H9 (cell line): ENCODE results near the gene CHAF1A. TPM values are rescaled to one million over a fixed set of nuclear protein-coding genes. Genes with fewer than 3 reads are reported as not detected.

ENCODE experiments used
- DNase-seq: peaks from one replicate; pipeline ENCODE4 v3.0.0-alpha.2; 2017
- H2AFZ ChIP-seq: one replicate; pipeline ENCODE4 v1.6.1; 2013; ENCODE audit warnings: mild to moderate bottlenecking, low read length, control low read depth, moderate library complexity
- H2AK5ac ChIP-seq: 2 replicates; pipeline ENCODE4 v1.6.1; 2013; ENCODE audit warnings: low read length, control low read depth, mixed read lengths; ENCODE audit not compliant: insufficient read length
- H2BK120ac ChIP-seq: one replicate; pipeline ENCODE4 v1.6.1; 2013; ENCODE audit warnings: low read depth, mild to moderate bottlenecking, low read length, control low read depth, inconsistent platforms; ENCODE audit not compliant: poor library complexity, severe bottlenecking
- H2BK12ac ChIP-seq: 2 replicates; pipeline ENCODE4 v1.6.1; 2013; ENCODE audit warnings: low read length, control low read depth, mixed read lengths, low read depth; ENCODE audit not compliant: insufficient read length
- H2BK15ac ChIP-seq: 2 replicates; pipeline ENCODE4 v1.6.1; 2013; ENCODE audit warnings: low read depth, low read length, control low read depth
- H2BK20ac ChIP-seq: one replicate; pipeline ENCODE4 v1.6.1; 2013; ENCODE audit warnings: low read depth, mild to moderate bottlenecking, low read length, control low read depth, inconsistent platforms; ENCODE audit not compliant: poor library complexity, severe bottlenecking
- H2BK5ac ChIP-seq: 2 replicates; pipeline ENCODE4 v1.6.1; 2013; ENCODE audit warnings: low read length, control low read depth, mixed read lengths; ENCODE audit not compliant: insufficient read length
- H3K14ac ChIP-seq: 2 replicates; pipeline ENCODE4 v1.6.1; 2013; ENCODE audit warnings: low read length, control low read depth; ENCODE audit not compliant: insufficient read depth
- H3K18ac ChIP-seq: 2 replicates; pipeline ENCODE4 v1.6.1; 2013; ENCODE audit warnings: low read depth, mild to moderate bottlenecking, mixed read lengths, low read length, control low read depth; ENCODE audit not compliant: insufficient read length
- H3K23ac ChIP-seq: 2 replicates; pipeline ENCODE4 v1.6.1; 2013; ENCODE audit warnings: low read length, control low read depth, mixed read lengths, low read depth; ENCODE audit not compliant: insufficient read length
- H3K23me2 ChIP-seq: 2 replicates; pipeline ENCODE4 v1.6.1; 2013; ENCODE audit warnings: low read depth, mild to moderate bottlenecking, mixed read lengths, low read length, control low read depth; ENCODE audit not compliant: insufficient read length, poor library complexity, severe bottlenecking
- H3K27ac ChIP-seq: 2 replicates; pipeline ENCODE4 v1.5.1; 2013; ENCODE audit warnings: low read length, control low read depth, mixed read lengths, low read depth; ENCODE audit not compliant: insufficient read length
- H3K27me3 ChIP-seq: 2 replicates; pipeline ENCODE4 v1.6.1; 2013; ENCODE audit warnings: low read length, control low read depth, inconsistent platforms; ENCODE audit not compliant: insufficient read depth
- H3K4ac ChIP-seq: 2 replicates; pipeline ENCODE4 v1.6.1; 2013; ENCODE audit warnings: low read depth, mild to moderate bottlenecking, control low read depth, inconsistent platforms, low read length, moderate library complexity
- H3K4me1 ChIP-seq: 2 replicates; pipeline ENCODE4 v1.6.1; 2013; ENCODE audit warnings: low read length, control low read depth, inconsistent platforms; ENCODE audit not compliant: insufficient read depth
- H3K4me2 ChIP-seq: 2 replicates; pipeline ENCODE4 v1.6.1; 2013; ENCODE audit warnings: low read length, control low read depth, mixed read lengths; ENCODE audit not compliant: insufficient read length, insufficient read depth
- H3K56ac ChIP-seq: 2 replicates; pipeline ENCODE4 v1.6.1; 2013; ENCODE audit warnings: low read depth, mild to moderate bottlenecking, mixed read lengths, low read length, control low read depth; ENCODE audit not compliant: insufficient read length
- H3K79me1 ChIP-seq: 2 replicates; pipeline ENCODE4 v1.6.1; 2013; ENCODE audit warnings: low read depth, mild to moderate bottlenecking, moderate library complexity, low read length, control low read depth, inconsistent platforms; ENCODE audit not compliant: insufficient read depth, poor library complexity, severe bottlenecking
- H3K79me2 ChIP-seq: 2 replicates; pipeline ENCODE4 v1.6.1; 2013; ENCODE audit warnings: low read length, control low read depth, inconsistent platforms; ENCODE audit not compliant: insufficient read depth
- H3K9ac ChIP-seq: 2 replicates; pipeline ENCODE4 v1.6.1; 2013; ENCODE audit warnings: low read length, control low read depth, mixed read lengths; ENCODE audit not compliant: insufficient read length; ENCODE audit errors: extremely low read depth
- H3K9me3 ChIP-seq: one replicate; pipeline ENCODE4 v1.6.1; 2013; ENCODE audit warnings: low read depth, low read length, inconsistent platforms; ENCODE audit not compliant: control insufficient read depth
- H3T11ph ChIP-seq: one replicate; pipeline ENCODE4 v1.6.1; 2013; ENCODE audit warnings: mild to moderate bottlenecking, low read length, control low read depth, inconsistent platforms
- H4K20me1 ChIP-seq: one replicate; pipeline ENCODE4 v1.6.1; 2013; ENCODE audit not compliant: control insufficient read depth, insufficient read length, insufficient read depth
- H4K5ac ChIP-seq: 2 replicates; pipeline ENCODE4 v1.6.1; 2013; ENCODE audit warnings: low read depth, mild to moderate bottlenecking, mixed read lengths, low read length, control low read depth; ENCODE audit not compliant: insufficient read length
- H4K8ac ChIP-seq: replicated peaks from 2 replicates; pipeline ENCODE4 v1.6.1; 2013; ENCODE audit warnings: low read length, control low read depth, mixed read lengths, low read depth; ENCODE audit not compliant: insufficient read length
- H4K91ac ChIP-seq: 2 replicates; pipeline ENCODE4 v1.6.1; 2013; ENCODE audit warnings: low read depth, mild to moderate bottlenecking, moderate library complexity, mixed read lengths, low read length, control low read depth; ENCODE audit not compliant: insufficient read length
- H3K27ac Mint-ChIP-seq, 3 experiments: 2 replicates in 2 of 3; 3 replicates in 1 of 3; pipeline ENCODE4 v1.8.0; 2020 to 2021; ENCODE audit warnings: mixed read lengths in 3 of 3, mild to moderate bottlenecking in 1 of 3, moderate library complexity in 1 of 3
- H3K27me3 Mint-ChIP-seq: 2 replicates; pipeline ENCODE4 v1.8.0; 2021; ENCODE audit warnings: low read depth, mild to moderate bottlenecking, moderate library complexity, mixed read lengths
- H3K36me3 Mint-ChIP-seq, 3 experiments: 2 replicates in 2 of 3; 3 replicates in 1 of 3; pipeline ENCODE4 v1.8.0; 2020 to 2021; ENCODE audit warnings: low read depth in 3 of 3, mixed read lengths in 3 of 3; ENCODE audit not compliant: insufficient read depth in 1 of 3
- H3K4me1 Mint-ChIP-seq, 2 experiments: 2 replicates each; pipeline ENCODE4 v1.8.0; 2020; ENCODE audit warnings: mixed read lengths in 2 of 2
- H3K4me3 Mint-ChIP-seq, 2 experiments: 2 replicates in 1 of 2; 3 replicates in 1 of 2; pipeline ENCODE4 v1.8.0; 2020 to 2021; ENCODE audit warnings: mild to moderate bottlenecking in 2 of 2, mixed read lengths in 2 of 2, moderate library complexity in 1 of 2
- H3K9me3 Mint-ChIP-seq, 2 experiments: 2 replicates in 1 of 2; 3 replicates in 1 of 2; pipeline ENCODE4 v1.8.0; 2020; ENCODE audit warnings: mild to moderate bottlenecking in 2 of 2, mixed read lengths in 2 of 2, moderate library complexity in 1 of 2
- CTCF ChIP-seq: fragments of 200-600 bp; sonication (generic); conservative IDR thresholded peaks from 3 replicates; pipeline ENCODE4 v1.8.0; 2021; ENCODE audit warnings: antibody characterized with exemption, mild to moderate bottlenecking
- WGBS: extraction: QIAGEN DNeasy Blood & Tissue Kit; methylation state at CpG from one replicate; pipeline ENCODE4 v1.1.7; 2013; ENCODE audit warnings: missing lambda C conversion rate, low lambda C conversion rate, mixed read lengths; ENCODE audit not compliant: insufficient read length; ENCODE audit errors: extremely low coverage; 5-methylcytosine and 5-hydroxymethylcytosine counted together
- total RNA-seq: library from RNA; stranded (reverse); gene quantifications from 2 replicates; pipeline ENCODE4 v1.2.1, GENCODE V29; 2021

Gene CHAF1A
- total RNA-seq, 1 experiment from 2014 or later = 143 TPM

- Histone ChIP-seq H4K5ac (no peak overlapping the region), H3K9ac (no peak overlapping the region), H2BK5ac (no peak overlapping the region), H3K4me2 (no peak overlapping the region), H3K23me2 (no peaks in the 10 kb centered on the region), H3K79me2 (no peaks in the 10 kb centered on the region; the same call in 1 of the 2 replicates), H3K79me1 (peaks cover 4% of the 10 kb centered on the region), H3K18ac (no peak overlapping the region), H4K91ac (no peak overlapping the region), H3K14ac (no peak overlapping the region), H2BK15ac (no peak overlapping the region), H2BK20ac (no peak overlapping the region), H3K9me3 (no peaks in the 10 kb centered on the region), H4K20me1 (no peaks in the 10 kb centered on the region), H3K27me3 (no peaks in the 10 kb centered on the region), H3K23ac (no peak overlapping the region), H2AFZ (no peak overlapping the region), H3T11ph (no peak overlapping the region), H3K4ac (no peak overlapping the region), H2BK12ac (no peak overlapping the region), H3K27ac (no peak overlapping the region), H3K56ac (no peak overlapping the region), H3K4me1 (peaks cover 6% of the 10 kb centered on the region; the same call in 1 of the 2 replicates), H2AK5ac (no peak overlapping the region), H4K8ac (no peak overlapping the region), H2BK120ac (no peak overlapping the region)
- TF ChIP-seq CTCF = no peak
- Mint-ChIP-seq H3K36me3 (peaks cover 3 to 8% (median 4%) of the 10 kb centered on the region in 3 experiments; a peak in 4 of 7 replicates), H3K27ac (peak overlapping the region in 2 of 3 experiments; percentile 20 to 39; a peak in 1 of 7 replicates), H3K27me3 (peaks cover 5% of the 10 kb centered on the region; the same call in 1 of the 2 replicates), H3K4me3 (no peak overlapping the region), H3K4me1 (peaks cover 28 to 40% of the 10 kb centered on the region in 2 experiments), H3K9me3 (no peaks in the 10 kb centered on the region)
- no CpG with 5 or more reads among the region's 31 CpGs for WGBS
- no peak for DNase-seq
Observed at GRCh38 chr19:4371247-4372164, 30.9 kb upstream of the CHAF1A start.
